Glomerular endothelial cell (primary cell): Measurements from ENCODE around the gene TUBGCP6. TPM values are rescaled to one million over a fixed set of nuclear protein-coding genes. Genes with fewer than 3 reads are reported as not detected.
"Not testable (repeated sequence)": the region's sequence is repeated elsewhere in the genome, so short reads cannot be mapped to it uniquely, and the experiment has no call there.

Experiments
- DNase-seq: peaks from one replicate; pipeline ENCODE4 v3.0.0-alpha.2; 2011; ENCODE audit warnings: low read depth, low spot score; ENCODE audit errors: extremely low read depth
- total RNA-seq: library from RNA; depleted of rRNA; stranded (reverse); fragments of >200 nt; gene quantifications from 2 replicates; pipeline ENCODE4 v1.2.3, GENCODE V29; 2015

TUBGCP6 gene
- total RNA-seq, 1 donor from 2014 or later, result 47.1 TPM

- DNase-seq, result no peak
These were observed 72.8 kb downstream of the TUBGCP6 start for GRCh38 chr22:50171965-50172421.

GRCh38 chr22:50171319-50171964, 73.4 kb downstream of the TUBGCP6 start:
- DNase-seq, result no peak

DNA sequence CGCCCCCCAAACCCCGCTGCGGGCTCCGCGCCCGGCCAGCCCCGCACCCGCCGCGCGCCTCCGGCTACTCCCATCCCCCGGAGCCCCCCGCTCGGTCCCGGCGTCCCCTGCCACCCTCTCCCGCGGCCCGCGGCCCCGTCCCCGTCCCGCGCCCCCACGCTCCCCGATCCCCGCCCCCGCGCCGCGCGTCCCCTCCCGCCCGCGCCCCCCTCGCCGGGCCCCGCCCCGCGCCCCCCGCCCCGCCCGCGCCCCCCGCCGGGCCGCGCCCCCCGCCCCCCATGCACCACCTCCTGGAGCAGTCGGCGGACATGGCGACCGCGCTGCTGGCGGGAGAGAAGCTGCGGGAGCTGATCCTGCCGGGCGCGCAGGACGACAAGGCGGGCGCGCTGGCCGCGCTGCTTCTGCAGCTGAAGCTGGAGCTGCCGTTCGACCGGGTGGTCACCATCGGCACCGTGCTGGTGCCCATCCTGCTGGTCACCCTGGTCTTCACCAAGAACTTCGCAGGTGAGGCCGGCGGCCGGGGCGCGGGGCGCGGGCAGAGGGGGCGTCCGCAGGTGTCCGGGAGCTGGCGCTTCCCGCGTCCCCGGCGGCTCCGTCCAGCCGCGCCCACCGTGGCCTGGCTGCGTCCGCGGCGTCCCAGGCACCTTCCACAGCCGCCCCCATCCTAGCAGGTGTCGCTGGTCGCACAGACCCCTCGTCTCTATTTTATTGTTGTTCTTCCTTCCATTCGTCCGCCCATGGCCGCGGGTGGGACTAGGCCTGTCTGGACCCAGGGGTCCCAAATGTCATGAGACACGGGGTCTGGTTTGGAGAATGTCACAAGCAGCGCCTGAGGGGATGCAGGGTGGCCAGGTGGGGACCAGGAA, 74.1 kb downstream of the TUBGCP6 start, which contains the start of gene PANX2:
Gene PANX2, plus strand, starts transcription at position 279 of the 866 bp plus-strand sequence. Its CDS starts 0 bp downstream, at position 279.
- DNase-seq, result no peak

DNA sequence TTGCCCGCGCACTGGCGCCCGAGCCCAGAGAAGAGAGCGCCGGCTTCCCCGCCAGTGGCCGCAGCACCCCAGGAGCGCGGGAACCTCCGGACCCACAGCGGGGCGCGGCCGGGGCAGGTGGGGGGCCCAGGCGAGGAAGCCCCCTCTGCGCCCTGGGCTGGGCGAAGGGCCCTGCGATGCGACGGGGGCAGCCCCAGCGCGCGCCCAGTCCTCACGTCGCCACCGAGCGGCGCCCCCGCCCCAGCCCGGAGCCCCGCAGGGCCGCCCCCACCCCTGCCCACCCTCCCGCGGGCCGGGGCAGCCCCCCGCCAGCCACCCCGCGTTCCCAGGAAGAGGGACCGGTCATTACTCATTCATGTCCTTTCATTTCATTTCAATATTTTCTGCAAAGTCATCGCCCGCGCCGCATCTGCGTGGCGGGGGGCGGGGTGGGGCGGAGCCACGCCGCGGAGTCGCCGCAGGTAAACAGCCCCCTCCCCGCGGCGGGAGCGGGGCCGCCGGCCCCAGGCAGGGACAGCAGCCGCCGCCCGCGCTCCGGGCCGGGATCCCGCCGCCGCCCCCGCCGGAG, 75.0 kb downstream of the TUBGCP6 start:
- no peak for DNase-seq

- DNase-seq, result no peak
These were observed 75.6 kb downstream of the TUBGCP6 start for GRCh38 chr22:50169181-50169759.

DNA sequence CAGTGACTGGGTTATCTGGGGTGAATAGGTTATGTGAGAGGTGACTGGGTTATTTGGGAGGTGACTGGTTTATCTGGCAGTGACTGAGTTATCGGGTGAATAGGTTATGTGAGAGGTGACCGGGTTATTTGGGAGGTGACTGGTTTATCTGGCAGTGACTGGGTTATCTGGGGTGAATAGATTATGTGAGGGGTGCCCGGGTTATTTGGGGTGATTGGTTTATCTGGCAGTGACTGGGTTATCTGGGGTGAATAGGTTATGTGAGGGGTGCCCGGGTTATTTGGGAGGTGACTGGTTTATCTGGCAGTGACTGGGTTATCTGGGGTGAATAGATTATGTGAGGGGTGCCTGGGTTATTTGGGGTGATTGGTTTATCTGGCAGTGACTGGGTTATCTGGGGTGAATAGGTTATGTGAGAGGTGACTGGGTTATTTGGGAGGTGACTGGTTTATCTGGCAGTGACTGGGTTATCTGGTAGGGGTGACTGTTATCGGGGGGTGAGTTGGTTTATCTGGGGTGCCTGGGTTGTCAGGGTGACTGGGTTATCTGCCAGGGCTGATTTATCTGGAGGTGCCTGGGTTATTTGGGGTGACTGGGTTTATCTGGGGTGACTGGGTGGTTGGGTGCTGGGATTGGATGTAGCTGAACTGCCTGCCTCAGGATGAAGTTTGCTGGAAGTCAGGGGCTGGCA, 76.2 kb downstream of the TUBGCP6 start:
- not testable (repeated sequence) for DNase-seq

DNA sequence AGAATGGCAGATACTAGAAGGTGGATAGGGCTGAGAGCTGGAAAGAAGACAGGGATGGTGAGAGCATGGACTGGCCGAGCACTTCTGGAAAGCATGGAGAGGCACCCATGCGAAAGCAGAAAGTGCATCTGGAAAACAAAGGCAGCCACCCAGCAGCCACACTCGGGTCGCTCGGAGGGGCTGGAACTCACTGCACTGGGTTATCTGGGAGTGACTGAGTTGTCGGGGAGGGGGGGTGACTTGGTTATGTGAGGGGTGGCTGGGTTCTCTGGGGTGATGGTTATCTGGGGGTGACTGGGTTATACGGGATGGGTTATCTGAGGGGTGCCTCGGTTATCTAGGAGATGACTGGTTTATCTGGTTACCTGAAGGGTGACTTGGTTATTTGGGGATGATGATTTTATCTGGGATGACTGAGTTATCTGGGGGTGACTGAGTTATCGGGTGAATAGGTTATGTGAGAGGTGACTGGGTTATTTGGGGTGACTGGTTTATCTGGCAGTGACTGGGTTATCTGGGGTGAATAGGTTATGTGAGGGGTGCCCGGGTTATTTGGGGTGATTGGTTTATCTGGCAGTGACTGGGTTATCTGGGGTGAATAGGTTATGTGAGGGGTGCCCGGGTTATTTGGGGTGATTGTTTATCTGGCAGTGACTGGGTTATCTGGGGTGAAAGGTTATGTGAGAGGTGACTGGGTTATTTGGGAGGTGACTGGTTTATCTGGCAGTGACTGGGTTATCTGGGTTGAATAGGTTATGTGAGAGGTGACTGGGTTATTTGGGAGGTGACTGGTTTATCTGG, 76.9 kb downstream of the TUBGCP6 start:
- DNase-seq, result no peak

Other genes starting within 250 kb of the TUBGCP6 start
- not detected in 2 replicates for gene IL17REL, start 232.3 kb downstream of the TUBGCP6 start, total RNA-seq
- gene TTLL8, start 186.7 kb downstream of the TUBGCP6 start, total RNA-seq, result not detected in 2 replicates
- not detected in 2 replicates for gene MLC1, start 159.6 kb downstream of the TUBGCP6 start, total RNA-seq
- 2.1 and 11.7 TPM in 2 replicates for gene MOV10L1, start 155.0 kb downstream of the TUBGCP6 start, total RNA-seq
- gene PANX2, start 74.3 kb downstream of the TUBGCP6 start, total RNA-seq, result 1.1 and 1.7 TPM in 2 replicates
- gene TRABD, start 59.1 kb downstream of the TUBGCP6 start, total RNA-seq, result 39.9 and 45.0 TPM in 2 replicates
- gene SELENOO, start 44.0 kb downstream of the TUBGCP6 start, total RNA-seq, result 26.2 and 29.3 TPM in 2 replicates
- 49.1 and 55.5 TPM in 2 replicates for gene HDAC10, start 6.2 kb upstream of the TUBGCP6 start, total RNA-seq
- gene MAPK12, start 16.7 kb upstream of the TUBGCP6 start, total RNA-seq, result 72.5 and 74.8 TPM in 2 replicates
- 34.5 and 39.3 TPM in 2 replicates for gene MAPK11, start 25.4 kb upstream of the TUBGCP6 start, total RNA-seq
- 130 and 233 TPM in 2 replicates for gene PLXNB2, start 62.6 kb upstream of the TUBGCP6 start, total RNA-seq
- gene DENND6B, start 82.0 kb upstream of the TUBGCP6 start, total RNA-seq, result 6.4 and 15.2 TPM in 2 replicates
- 46.5 and 67.4 TPM in 2 replicates for gene PPP6R2, start 98.3 kb upstream of the TUBGCP6 start, total RNA-seq
- 53.7 and 66.0 TPM in 2 replicates for gene SBF1, start 230.0 kb upstream of the TUBGCP6 start, total RNA-seq
- 3.1 and 5.4 TPM in 2 replicates for gene ADM2, start 236.5 kb upstream of the TUBGCP6 start, total RNA-seq
- not detected in 2 replicates for gene MIOX, start 241.8 kb upstream of the TUBGCP6 start, total RNA-seq